DLD1 (cell line): ENCODE measurements around the gene IQCN.

ENCODE experiments used
- in situ Hi-C: cut with HindIII; loops from 2 replicates; pipeline ENCODE4 v1.10.0; 2017; ENCODE audit warnings: low sequenced_read_pairs

Gene IQCN, protein sequence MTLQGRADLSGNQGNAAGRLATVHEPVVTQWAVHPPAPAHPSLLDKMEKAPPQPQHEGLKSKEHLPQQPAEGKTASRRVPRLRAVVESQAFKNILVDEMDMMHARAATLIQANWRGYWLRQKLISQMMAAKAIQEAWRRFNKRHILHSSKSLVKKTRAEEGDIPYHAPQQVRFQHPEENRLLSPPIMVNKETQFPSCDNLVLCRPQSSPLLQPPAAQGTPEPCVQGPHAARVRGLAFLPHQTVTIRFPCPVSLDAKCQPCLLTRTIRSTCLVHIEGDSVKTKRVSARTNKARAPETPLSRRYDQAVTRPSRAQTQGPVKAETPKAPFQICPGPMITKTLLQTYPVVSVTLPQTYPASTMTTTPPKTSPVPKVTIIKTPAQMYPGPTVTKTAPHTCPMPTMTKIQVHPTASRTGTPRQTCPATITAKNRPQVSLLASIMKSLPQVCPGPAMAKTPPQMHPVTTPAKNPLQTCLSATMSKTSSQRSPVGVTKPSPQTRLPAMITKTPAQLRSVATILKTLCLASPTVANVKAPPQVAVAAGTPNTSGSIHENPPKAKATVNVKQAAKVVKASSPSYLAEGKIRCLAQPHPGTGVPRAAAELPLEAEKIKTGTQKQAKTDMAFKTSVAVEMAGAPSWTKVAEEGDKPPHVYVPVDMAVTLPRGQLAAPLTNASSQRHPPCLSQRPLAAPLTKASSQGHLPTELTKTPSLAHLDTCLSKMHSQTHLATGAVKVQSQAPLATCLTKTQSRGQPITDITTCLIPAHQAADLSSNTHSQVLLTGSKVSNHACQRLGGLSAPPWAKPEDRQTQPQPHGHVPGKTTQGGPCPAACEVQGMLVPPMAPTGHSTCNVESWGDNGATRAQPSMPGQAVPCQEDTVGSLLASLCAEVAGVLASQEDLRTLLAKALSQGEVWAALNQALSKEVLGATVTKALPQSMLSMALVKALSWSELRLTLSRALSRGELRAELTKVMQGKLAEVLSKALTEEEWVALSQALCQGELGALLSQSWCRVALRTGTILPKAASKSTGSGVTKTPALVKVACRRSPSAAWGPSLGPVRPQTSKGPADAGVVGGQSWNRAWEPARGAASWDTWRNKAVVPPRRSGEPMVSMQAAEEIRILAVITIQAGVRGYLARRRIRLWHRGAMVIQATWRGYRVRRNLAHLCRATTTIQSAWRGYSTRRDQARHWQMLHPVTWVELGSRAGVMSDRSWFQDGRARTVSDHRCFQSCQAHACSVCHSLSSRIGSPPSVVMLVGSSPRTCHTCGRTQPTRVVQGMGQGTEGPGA (N-terminal part only)

GRCh38 chr19:18274219-18274780 lies at the start of gene IQCN:
Gene IQCN, minus strand, starts transcription at chr19:18274452. Its CDS starts 4,974 bp downstream, at chr19:18269478.
- in situ Hi-C loops = no loop called here

- in situ Hi-C loops = no loop called here
Measured at GRCh38 chr19:18322759-18323460, 48.7 kb upstream of the IQCN start, which contains the start of gene LSM4. Gene LSM4, minus strand, starts transcription at chr19:18323076. Its CDS starts 56 bp downstream, at chr19:18323020.

DNA sequence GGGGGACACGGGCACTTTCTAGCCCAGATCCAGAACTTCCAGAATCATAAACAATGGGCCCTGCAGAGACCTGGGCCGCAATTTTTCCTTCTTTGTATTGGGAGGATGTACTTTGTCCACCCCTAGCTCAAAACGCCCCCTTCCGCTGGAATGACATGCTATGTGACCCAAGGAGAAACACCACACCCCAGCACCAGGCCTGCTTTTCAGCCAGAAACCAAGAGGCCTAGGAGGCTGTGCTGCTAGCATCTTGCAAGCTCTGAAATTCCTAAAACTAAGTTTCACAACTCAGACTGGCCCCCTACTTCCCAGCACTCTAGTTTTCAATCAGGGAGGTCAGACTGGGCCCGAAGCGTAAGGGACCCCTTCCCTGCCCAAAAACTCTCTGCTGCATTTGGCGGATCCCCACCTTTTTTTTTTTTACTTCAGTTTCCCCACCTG lies 48.1 kb upstream of the IQCN start:
- in situ Hi-C loops = no loop called here

DNA sequence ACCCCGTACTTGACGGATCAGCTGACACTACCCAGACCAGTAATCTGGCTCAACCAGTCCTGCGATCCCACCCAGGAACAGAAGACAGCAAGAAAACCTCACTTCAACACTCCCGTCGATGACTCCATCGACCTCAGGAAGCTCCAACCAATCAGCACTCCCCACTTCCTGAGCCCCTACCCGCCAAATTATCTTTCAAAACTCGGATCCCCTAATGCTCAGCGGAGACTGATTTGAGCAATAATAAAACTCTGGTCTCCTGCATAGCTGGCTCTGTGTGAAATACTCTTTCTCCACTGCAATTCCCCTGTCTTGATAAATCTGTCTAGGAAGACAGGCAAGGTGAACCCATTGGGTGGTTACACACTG lies 47.5 kb upstream of the IQCN start:
- in situ Hi-C loops = no loop called here

GRCh38 chr19:18320865-18321733 lies 46.8 kb upstream of the IQCN start:
- in situ Hi-C loops = no loop called here

- in situ Hi-C loops = no loop called here
Measured at GRCh38 chr19:18319591-18320135, 45.4 kb upstream of the IQCN start.

DNA sequence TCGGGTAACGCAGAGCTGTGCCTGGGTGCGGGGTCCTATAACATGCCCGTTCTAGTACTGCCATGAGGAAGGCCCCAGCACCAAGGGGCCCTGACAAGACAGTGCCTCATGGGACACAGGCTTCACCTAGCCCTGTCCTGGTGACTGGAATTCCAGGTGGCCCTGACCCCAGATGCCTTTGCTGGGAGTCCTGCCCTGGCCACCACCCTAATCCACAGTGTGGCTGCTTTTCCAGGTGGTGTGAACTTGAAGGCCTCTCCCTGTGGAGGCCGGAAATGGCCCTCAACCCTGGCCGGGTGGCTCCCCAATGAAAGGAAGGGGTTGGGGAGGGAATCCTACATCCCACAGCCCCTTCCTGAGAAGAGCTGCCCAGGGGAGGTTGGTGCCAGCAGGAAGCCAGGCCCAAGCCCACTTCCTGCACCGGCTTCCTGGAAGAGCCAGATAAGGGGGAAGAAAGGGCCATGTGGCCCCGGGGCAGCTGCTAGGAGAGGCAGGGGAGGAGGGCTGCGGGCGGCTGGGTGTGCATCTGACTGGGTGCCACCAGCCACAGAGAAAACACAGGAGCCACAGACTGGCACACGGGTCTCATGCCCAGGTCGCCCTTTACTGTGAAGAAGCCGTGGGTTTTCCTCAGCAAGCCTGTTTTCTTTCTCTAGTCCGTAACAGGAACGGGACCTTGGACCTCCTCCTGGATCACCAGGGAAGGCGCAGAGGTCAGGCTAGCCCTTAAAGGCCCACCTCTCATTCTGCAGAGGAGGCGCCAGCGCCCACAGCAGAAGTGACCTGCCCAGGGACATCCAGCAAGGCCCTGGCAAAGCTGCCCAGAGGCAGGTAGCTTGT lies 43.9 kb upstream of the IQCN start:
- in situ Hi-C loops = no loop called here

DNA sequence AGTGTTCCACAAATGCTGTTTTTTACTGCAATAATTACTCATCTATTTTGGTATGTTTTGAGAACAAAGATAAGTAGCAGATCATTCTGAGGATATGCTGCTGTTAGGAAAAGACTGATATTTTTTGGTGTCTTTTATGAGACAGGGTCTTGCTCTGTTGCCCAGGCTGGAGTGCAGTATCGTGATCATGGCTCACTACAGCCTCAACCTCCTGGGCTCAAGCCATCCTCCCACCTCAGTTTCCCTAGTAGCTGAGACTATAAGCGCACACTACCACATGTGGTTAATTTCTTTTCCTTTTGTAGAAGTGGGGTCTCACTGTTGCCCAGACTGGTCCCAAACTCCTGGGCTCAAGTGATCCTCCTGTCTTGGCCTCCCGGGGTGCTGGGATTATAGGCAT lies 39.1 kb upstream of the IQCN start:
- in situ Hi-C loops = no loop called here

GRCh38 chr19:18312092-18312534 lies 37.9 kb upstream of the IQCN start:
- in situ Hi-C loops = no loop called here

GRCh38 chr19:18311502-18312091 lies 37.3 kb upstream of the IQCN start:
- in situ Hi-C loops = no loop called here

DNA sequence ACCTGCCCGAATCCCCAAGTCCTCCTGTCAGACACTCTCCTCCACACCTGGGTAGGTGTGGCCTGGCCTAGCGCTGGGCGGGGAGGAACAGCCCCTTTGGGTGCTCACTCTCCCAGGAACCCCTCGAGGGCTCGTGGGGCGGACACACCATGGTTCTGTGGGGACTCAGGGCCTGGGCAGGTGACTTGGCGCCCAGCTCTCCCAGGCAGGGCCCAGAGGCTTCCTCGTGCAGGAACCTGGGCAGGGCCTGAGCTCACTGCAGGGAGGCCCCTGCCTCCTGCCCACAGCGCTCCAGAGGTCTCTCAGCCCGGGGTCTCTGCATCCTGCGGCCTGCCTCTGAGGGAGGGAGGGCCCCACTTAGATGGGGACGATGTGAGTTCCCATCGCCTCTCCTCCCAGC lies 36.7 kb upstream of the IQCN start:
- in situ Hi-C loops = no loop called here

GRCh38 chr19:18310118-18310909 lies 36.1 kb upstream of the IQCN start:
- in situ Hi-C loops = no loop called here

DNA sequence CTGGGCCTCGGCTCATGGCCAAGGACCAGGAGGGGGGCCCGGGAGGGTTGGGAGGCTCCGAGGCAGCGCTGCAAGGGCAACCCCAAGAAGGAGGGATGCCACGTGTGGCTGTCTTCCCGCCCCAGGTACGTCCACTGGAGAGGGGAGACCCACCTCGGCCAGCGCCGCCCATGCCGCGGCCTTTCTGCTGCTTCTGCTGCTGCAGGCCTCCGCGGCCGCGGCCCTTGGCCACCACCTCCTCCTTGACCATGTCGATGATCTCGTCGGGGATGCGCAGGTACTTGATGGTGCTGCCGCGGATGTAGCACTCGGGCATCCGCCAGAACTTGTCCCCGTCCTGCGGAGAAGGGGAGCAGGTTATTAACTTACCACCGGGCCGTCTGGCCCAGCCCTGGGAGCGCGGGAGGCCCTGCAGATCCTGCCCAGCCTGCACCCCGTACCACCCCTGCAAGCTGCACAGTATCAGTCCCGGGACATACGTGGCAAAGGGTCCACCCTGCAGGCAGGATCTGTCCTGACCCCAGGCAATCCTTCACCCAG lies 35.3 kb upstream of the IQCN start:
- in situ Hi-C loops = no loop called here

DNA sequence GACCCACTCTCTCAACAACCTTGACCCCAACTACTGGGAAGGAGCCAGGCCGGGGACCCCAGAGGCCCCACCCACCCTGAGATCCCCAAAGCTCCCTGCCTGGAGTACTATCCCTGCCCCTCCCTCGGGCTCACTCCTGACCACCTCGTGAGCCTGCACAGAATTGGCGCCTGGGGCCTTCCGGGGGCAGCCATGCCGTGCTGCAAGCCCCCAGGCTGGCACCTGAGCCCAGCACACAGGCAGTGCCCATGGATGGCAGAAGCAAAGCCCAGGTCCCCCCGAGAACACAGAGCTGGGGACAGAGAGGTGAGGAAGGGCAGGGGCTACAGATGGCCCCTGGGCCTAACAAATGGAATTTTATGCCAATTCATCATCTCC lies 34.7 kb upstream of the IQCN start:
- in situ Hi-C loops = no loop called here

DNA sequence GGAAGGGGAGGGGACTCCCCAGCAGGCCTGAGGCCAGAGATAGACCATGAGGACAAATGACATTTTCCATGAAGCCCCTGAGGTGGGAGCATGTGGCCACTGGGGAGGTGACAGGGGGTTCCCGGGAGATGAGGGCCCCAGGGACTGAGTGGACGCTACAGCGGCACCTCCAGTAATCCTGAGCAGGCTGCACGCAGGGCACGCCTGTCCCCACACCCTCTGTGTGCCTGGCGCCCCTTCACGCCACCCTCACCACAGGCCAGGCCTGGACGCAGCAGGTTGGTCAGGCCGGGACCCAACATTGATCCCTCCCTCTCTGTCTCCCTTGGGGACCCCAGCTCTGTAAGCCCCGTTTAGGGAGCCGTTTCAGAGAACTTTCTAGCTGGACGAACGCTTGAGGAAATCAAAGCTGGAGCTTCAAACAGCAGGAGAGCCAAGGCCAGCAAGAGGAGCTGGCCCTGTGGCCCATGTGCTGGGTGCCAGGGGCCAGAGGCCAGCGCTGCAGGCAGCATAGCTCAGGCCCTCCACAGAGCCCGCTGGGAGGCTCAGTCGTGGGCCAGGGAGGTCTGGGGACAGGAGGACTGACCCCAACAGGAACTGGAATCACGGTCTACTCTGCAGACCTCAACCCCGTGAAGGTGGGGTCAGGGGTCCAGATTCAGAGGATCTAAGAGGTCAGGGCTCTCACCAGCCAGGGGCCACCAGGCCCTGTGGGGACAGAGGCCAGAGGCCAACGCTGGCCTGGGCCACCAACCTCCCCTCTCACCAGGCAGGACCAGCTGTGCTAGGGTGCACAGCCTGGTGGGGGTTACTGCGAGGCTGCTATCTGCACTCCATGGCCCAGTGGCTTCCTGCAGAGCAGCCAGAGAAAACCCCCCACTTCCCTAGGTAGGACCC lies 34.0 kb upstream of the IQCN start:
- in situ Hi-C loops = no loop called here
